ENCODE data around the gene AQP1. TPM values are rescaled to one million over a fixed set of nuclear protein-coding genes. Genes with fewer than 3 reads are reported as not detected.

AQP1 gene
- total and polyA plus RNA-seq, 2 experiments from 2014 or later: 0.33 to 0.54 TPM

GRCh38 chr7:30893357-30893756 lies 18.3 kb upstream of the AQP1 start:
- TF ChIP-seq EZH2 (IDR thresholded peaks at IDR 0.05; ENCODE audit: insufficient read depth, poor library complexity, severe bottlenecking) (no peak), EZH2phosphoT487 (IDR thresholded peaks at IDR 0.05; ENCODE audit: insufficient read depth, low read depth) (no peak)
- no peak overlapping the region for H3K4me3 ChIP-seq
- no peak overlapping the region for H3K4me2 ChIP-seq (ENCODE audit: unreplicated experiment)
- H3K27me3 ChIP-seq (replicated peaks; ENCODE audit: insufficient read depth): no peaks in the 10 kb centered on the region; the same call in 1 of the 2 replicates
- no peak overlapping the region for H3K27ac ChIP-seq
- H3K4me1 ChIP-seq (ENCODE audit: insufficient read depth): peaks cover 8% of the 10 kb centered on the region
- no peaks in the 10 kb centered on the region for H3K9me3 ChIP-seq (ENCODE audit: low read depth)
- no peak overlapping the region for H2AFZ ChIP-seq
- H3K9me2 ChIP-seq (ENCODE audit: insufficient read depth): no peaks in the 10 kb centered on the region
- in situ Hi-C loops (cut with MboI): no loop called here
- WGBS, 2 experiments (ENCODE audit: low coverage in 1 of 2, low lambda C conversion rate in 2 of 2, missing lambda C conversion rate in 2 of 2): 95 to 97% methylated on average over 6 of the region's 6 CpGs
- H4K20me1 ChIP-seq (ENCODE audit: insufficient read depth): no peaks in the 10 kb centered on the region
- no peaks in the 10 kb centered on the region for H3K79me2 ChIP-seq (ENCODE audit: insufficient read depth)
- no peaks in the 10 kb centered on the region for H3K36me3 ChIP-seq (ENCODE audit: low read depth)
- H3F3A ChIP-seq (ENCODE audit: insufficient read depth): peaks cover 10% of the 10 kb centered on the region
- no peak overlapping the region for H3K9ac ChIP-seq
- no peak for DNase-seq

DNA sequence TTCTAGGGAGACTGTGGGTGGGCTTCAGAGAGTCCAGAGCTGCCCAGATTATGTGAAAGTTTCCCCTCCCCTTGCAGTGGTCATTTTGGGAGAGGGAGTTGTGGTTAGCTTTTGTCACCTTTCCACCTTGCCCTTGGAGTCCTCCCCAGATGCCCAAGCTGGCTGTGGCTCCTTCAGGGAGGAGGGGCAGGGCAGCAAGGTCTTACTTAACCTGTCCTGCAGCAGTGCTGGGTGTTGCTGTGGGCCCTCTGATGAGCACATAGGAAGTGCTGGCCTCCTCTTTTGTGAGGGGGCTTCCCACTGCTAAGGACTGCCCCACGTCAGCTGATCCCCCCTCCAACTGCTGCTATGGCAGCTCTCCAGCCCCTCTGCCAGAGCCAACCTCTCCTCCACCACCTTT lies 17.6 kb upstream of the AQP1 start:
- H3K9me2 ChIP-seq (ENCODE audit: insufficient read depth): no peaks in the 10 kb centered on the region
- peaks cover 5% of the 10 kb centered on the region for H3F3A ChIP-seq (ENCODE audit: insufficient read depth)
- H3K4me1 ChIP-seq (ENCODE audit: insufficient read depth): peaks cover 1% of the 10 kb centered on the region
- WGBS, 2 experiments (ENCODE audit: low coverage in 1 of 2, low lambda C conversion rate in 2 of 2, missing lambda C conversion rate in 2 of 2): 56 to 57% methylated on average over 1 of the region's 1 CpG
- no peak overlapping the region for H2AFZ ChIP-seq
- DNase-seq: no peak
- no peak overlapping the region for H3K4me2 ChIP-seq (ENCODE audit: unreplicated experiment)
- TF ChIP-seq EZH2phosphoT487 (IDR thresholded peaks at IDR 0.05; ENCODE audit: insufficient read depth, low read depth) (no peak), EZH2 (IDR thresholded peaks at IDR 0.05; ENCODE audit: insufficient read depth, poor library complexity, severe bottlenecking) (no peak)
- H3K9ac ChIP-seq: no peak overlapping the region
- in situ Hi-C loops (cut with MboI): no loop called here
- no peak overlapping the region for H3K4me3 ChIP-seq
- no peaks in the 10 kb centered on the region for H4K20me1 ChIP-seq (ENCODE audit: insufficient read depth)
- H3K27me3 ChIP-seq (replicated peaks; ENCODE audit: insufficient read depth): no peaks in the 10 kb centered on the region; the same call in 1 of the 2 replicates
- no peak overlapping the region for H3K27ac ChIP-seq
- H3K79me2 ChIP-seq (ENCODE audit: insufficient read depth): no peaks in the 10 kb centered on the region
- H3K36me3 ChIP-seq (ENCODE audit: low read depth): no peaks in the 10 kb centered on the region
- H3K9me3 ChIP-seq (ENCODE audit: low read depth): no peaks in the 10 kb centered on the region

- Histone ChIP-seq H3K4me3 (no peak overlapping the region), H3K4me2 (ENCODE audit: unreplicated experiment) (no peak overlapping the region), H3K79me2 (ENCODE audit: insufficient read depth) (no peaks in the 10 kb centered on the region), H3K4me1 (ENCODE audit: insufficient read depth) (no peaks in the 10 kb centered on the region), H3K9me3 (ENCODE audit: low read depth) (no peaks in the 10 kb centered on the region), H3K27ac (no peak overlapping the region), H3K9me2 (ENCODE audit: insufficient read depth) (no peaks in the 10 kb centered on the region), H2AFZ (no peak overlapping the region), H4K20me1 (ENCODE audit: insufficient read depth) (no peaks in the 10 kb centered on the region), H3K9ac (no peak overlapping the region), H3K36me3 (ENCODE audit: low read depth) (no peaks in the 10 kb centered on the region), H3F3A (ENCODE audit: insufficient read depth) (no peaks in the 10 kb centered on the region), H3K27me3 (replicated peaks; ENCODE audit: insufficient read depth) (no peaks in the 10 kb centered on the region; the same call in 1 of the 2 replicates)
- in situ Hi-C loops (cut with MboI): no loop called here
- WGBS, 2 experiments (ENCODE audit: low coverage in 1 of 2, low lambda C conversion rate in 2 of 2, missing lambda C conversion rate in 2 of 2): 88 to 90% methylated on average over 14 of the region's 14 CpGs
- no peak for TF ChIP-seq EZH2phosphoT487 (IDR thresholded peaks at IDR 0.05; ENCODE audit: insufficient read depth, low read depth)
- no peak for TF ChIP-seq EZH2 (IDR thresholded peaks at IDR 0.05; ENCODE audit: insufficient read depth, poor library complexity, severe bottlenecking)
- DNase-seq: no peak
Measured at GRCh38 chr7:30894866-30895605, 16.6 kb upstream of the AQP1 start.

- in situ Hi-C loops (cut with MboI): no loop called here
Measured at GRCh38 chr7:30896036-30896435, 15.6 kb upstream of the AQP1 start.

More at GRCh38 chr7:30896036-30896435, 15.6 kb upstream of the AQP1 start:
- no peaks in the 10 kb centered on the region for H4K20me1 ChIP-seq (ENCODE audit: insufficient read depth)
- H3K9ac ChIP-seq: no peak overlapping the region
- H3K27me3 ChIP-seq (replicated peaks; ENCODE audit: insufficient read depth): no peaks in the 10 kb centered on the region; the same call in 1 of the 2 replicates
- H3K9me2 ChIP-seq (ENCODE audit: insufficient read depth): no peaks in the 10 kb centered on the region
- H3F3A ChIP-seq (ENCODE audit: insufficient read depth): no peaks in the 10 kb centered on the region
- DNase-seq: no peak
- no peak overlapping the region for H3K4me3 ChIP-seq
- no peaks in the 10 kb centered on the region for H3K4me1 ChIP-seq (ENCODE audit: insufficient read depth)
- H3K9me3 ChIP-seq (ENCODE audit: low read depth): no peaks in the 10 kb centered on the region
- H3K36me3 ChIP-seq (ENCODE audit: low read depth): no peaks in the 10 kb centered on the region
- TF ChIP-seq EZH2 (IDR thresholded peaks at IDR 0.05; ENCODE audit: insufficient read depth, poor library complexity, severe bottlenecking) (no peak), EZH2phosphoT487 (IDR thresholded peaks at IDR 0.05; ENCODE audit: insufficient read depth, low read depth) (no peak)
- no peak overlapping the region for H2AFZ ChIP-seq
- 86 to 88% methylated on average over 9 of the region's 9 CpGs for WGBS, 2 experiments (ENCODE audit: low coverage in 1 of 2, low lambda C conversion rate in 2 of 2, missing lambda C conversion rate in 2 of 2)
- no peak overlapping the region for H3K27ac ChIP-seq
- H3K79me2 ChIP-seq (ENCODE audit: insufficient read depth): no peaks in the 10 kb centered on the region
- no peak overlapping the region for H3K4me2 ChIP-seq (ENCODE audit: unreplicated experiment)
